ENCODE measurements around the gene ABCA2.
"Not testable (repeated sequence)": the region's sequence is repeated elsewhere in the genome, so short reads cannot be mapped to it uniquely, and the experiment has no call there.

Gene ABCA2

DNA sequence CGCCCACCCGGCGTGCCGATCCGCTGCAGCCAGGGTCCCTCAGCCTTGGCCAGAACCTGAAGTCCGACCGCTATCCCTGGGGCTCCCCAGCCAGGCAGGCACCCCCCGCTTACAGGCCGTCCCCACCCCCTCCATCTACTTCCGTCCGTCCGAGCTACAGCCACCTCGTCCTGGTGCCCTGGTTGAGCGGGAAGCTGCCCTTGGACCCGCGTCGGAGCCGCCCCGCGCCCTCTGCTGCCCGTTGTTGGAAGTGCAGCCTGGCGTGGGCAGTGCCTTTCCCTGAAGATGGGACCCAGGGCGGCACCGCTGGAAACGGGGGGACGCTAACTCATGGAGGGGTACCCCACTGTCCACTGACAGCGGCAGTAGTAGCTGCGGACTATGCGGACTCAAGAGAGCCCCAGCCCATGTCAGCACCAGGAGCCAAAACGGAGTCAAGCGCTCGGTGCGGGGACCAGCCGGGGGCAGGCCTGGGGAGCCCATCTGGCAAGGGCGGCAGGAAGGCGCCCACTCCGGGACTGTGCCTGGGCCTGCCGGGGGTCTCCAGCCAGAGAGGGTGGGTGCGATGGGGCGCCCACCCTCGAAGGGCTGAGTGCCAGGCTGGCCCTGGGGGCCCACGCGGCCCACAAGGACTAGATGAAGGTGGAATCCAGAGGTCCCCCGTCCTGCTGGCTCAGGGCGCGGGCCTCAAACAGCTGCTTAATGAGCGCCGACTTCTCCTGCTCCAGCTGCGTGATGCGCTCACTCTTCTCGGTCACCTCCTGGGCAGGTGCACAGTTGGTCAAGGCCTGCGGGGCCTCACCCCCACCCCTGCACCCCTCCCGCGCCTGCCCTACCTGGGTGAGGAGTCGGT is 36.2 kb upstream of the ABCA2 start:
- no peak for DNase-seq

DNA sequence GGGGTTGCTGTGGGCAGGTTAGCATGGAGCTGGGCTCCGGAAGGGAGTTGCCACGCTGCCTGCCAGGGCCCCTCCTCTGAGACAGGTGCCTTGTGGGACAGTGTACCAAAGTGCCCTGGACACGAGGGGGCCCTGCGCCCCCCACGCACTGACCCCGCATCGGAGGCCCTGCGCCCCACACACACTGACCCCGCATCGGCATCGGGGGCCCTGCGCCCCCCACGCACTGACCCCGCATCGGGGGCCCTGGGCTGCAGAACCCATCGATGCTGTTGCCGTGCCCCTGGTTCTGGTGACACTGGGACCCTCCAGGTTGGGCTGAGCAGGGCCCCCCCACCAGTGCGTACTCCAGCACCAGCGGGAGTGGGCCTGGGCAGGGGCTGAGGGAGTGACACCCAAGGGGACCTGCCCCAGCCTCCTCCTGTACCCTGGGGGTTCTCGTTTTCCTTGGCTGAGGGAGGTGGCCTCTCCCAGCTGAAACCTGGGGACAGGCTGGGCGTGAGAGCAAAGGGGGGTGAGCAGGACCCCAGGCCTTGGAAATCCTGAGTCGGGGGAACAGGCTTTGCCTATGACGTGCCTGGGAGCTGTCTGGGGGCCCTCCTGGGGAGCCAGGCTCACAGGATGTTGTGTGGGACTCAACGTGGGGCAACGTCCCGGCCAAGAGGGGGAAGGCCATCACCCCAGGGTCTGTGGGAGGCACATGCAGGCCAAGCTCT is 35.4 kb upstream of the ABCA2 start:
- no peak for DNase-seq

DNA sequence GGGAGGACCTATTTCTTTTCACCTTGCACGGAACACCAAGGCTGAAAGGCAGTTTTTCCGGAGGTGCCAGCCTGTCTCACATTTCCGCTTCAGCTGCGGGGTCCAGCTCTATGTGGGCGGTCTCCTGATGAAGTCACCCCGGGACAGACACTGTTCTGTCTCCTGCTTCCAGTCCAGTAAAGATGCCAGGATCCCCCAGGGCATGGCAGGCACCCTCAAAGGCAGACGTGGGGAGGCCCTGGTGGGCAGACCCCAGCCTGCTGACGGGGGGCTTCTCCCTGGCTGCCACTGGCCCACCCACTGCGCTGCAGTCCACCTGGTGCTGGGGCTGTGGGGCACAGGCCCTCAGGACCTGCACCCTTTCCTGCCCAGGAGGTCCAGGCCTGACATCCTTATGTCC is 34.8 kb upstream of the ABCA2 start:
- DNase-seq, result not testable (repeated sequence)

DNA sequence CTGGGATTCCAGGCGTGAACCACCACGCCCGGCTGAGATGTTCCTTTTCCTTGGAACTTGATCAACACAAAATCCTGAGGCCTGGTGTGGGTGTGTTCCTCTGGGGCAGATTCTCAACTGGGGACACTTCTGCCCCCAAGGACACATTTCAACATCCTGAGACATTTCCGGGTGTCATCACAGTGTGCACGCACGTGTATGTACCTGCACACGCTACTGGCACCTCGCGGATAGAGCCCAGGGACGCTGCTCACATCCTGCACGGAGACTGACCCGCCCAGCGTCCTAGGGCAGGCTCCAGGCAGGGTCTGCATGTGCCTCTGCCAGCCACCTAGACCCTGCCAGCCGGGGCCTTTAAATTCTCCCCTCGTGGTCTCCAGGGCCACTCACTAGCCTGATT is 34.3 kb upstream of the ABCA2 start:
- no peak for DNase-seq

DNA sequence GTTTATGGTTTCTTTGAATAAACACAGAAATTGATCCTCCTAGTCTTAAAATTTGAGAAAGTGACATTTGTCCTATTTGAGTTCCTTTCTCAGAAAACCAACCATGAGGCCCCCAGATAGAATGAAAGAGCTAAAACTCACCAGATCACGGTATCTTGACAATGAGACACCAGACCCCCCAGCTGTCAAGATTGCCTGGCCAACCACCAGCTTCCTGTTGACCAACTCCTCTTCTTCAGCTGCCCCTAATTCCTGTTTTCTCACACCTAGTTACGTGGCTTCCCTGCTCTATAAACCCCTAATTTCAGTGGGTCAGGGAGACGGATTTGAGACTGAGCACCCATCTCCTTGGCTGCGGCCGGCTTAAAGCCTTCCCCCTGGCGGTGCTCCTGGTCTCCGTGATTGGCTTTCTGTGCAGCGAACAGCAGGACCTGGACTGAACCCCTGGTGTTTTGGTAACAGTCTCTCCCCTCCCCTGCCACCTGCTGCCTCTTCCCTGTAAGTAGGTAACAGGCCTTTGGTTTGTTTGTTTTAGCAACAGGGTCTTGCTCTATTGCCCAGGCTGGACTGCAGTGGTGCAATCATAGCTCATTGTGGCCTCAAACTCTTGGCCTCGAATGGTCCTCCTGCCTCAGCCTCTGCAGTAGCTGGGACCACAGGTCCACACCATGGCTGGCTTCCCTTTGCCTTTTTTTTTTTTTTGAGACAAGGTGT is 30.6 kb upstream of the ABCA2 start:
- DNase-seq, result no peak

DNA sequence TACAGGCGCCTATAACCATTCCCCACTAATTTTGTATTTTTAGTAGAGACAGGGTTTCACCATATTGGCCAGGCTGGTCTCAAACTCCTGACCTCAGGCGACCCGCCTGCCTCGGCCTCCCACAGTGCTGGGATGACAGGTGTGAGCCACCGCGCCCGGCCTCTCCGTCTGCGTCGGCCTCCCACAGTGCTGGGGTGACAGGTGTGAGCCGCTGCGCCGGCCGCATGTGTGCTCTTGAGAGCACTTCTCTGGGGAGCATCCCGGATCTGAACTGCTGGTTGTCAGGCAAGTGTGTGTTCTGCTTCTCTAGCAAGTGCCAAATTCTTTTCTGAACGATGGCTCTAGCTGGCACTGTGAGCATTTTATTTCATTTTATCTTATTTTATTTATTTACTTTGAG is 29.5 kb upstream of the ABCA2 start:
- DNase-seq, result no peak

DNA sequence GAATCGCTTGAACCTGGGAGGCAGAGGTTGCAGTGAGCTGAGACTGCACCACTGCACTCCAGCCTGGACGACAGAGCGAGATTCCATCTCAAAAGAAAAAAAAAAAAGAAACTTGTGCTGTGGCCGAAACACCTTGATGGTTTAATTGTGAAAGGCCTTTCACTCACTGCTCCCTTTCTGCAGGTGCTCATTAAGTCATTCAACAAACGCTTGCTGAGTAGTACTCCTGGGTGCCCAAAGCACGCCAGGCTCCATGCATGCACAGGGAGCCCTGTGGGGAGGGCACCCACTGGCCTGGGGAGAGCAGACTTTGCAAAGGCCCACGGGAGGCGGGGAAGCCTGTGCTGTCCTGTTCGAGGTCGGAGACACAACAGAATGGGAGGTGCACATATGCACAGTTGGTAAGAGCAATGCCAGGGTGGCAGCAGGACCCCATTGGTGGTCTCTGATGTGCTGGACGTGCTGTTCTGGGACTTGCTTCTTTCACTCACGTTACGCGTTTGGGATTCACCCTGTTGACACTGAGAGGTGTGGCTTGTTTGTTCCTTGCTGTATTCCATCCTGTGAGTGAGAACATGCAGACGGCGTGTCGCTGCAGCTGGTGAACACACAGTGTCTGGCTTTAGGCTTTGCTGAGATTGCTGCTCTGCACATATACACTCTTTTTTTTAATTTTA is 28.8 kb upstream of the ABCA2 start:
- DNase-seq, result no peak

DNA sequence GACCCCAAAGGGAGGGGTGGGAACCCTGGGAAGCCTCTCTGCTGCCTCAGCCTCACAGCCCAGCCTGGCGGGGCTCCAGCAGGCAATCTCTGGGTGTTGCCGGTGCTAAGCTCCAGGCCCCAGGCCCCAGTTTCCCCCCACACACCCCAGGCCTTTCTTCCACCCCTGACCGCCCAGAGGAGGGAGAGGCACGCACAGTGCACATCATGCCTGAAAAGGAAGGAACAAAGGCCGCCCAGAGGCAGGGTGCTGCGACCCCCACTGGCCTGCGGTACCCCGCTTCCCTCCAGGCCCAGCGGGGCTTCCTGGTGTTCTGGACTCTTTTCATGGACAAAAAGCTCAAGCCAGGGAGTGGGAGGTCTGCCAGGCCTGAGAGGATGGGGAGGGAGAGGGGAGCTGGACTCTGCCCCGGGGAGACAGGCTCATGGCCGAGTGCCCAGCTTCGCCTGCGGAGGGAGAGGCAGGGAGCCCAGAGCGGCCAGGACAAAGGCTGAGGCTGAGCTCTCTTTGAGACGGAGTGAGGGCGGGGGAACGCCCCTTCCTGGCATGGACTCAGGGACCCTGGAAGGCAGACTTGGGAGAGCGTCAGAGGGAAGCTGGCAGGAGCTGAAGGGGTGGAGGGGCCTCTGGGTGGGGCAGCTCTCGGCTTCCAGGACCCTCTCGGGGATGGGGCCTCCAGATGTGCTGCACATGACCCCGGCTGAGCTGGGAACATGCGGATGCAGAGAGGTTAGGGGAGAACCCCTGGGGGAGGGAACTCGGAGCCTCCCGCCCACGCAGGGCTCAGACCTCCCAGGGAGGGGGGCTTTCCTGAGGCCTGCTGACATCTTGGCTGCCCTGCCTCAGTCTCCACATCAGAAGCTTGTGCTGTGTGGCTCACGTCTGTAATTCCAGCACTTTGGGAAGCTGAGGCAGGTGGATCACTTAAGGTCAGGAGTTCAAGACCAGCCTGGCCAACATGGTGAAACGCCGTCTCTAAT is 27.6 kb upstream of the ABCA2 start:
- DNase-seq, result no peak

DNA sequence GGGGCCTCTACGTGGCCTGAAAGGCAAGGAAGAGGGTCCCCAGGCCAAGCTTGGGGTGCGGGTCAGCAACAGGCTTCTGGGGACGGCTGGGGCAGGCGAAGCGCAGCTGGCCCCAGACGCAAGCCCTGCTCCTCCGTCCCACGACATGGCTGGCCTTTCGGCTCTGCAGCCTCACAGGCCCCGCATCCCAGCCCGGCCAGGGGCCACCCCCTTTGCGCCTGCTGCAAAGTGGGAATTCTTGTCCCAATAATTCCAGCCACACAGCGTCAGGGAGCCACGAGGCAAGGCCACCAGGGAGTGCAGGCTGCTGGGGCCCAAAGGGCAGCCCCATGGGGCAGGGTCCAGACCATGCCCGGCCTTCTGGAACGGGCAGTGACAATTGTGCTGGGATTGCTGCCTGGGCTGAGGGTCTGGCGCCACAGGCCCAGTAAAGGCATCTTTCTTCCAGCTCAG is 26.9 kb upstream of the ABCA2 start:
- no peak for DNase-seq

DNA sequence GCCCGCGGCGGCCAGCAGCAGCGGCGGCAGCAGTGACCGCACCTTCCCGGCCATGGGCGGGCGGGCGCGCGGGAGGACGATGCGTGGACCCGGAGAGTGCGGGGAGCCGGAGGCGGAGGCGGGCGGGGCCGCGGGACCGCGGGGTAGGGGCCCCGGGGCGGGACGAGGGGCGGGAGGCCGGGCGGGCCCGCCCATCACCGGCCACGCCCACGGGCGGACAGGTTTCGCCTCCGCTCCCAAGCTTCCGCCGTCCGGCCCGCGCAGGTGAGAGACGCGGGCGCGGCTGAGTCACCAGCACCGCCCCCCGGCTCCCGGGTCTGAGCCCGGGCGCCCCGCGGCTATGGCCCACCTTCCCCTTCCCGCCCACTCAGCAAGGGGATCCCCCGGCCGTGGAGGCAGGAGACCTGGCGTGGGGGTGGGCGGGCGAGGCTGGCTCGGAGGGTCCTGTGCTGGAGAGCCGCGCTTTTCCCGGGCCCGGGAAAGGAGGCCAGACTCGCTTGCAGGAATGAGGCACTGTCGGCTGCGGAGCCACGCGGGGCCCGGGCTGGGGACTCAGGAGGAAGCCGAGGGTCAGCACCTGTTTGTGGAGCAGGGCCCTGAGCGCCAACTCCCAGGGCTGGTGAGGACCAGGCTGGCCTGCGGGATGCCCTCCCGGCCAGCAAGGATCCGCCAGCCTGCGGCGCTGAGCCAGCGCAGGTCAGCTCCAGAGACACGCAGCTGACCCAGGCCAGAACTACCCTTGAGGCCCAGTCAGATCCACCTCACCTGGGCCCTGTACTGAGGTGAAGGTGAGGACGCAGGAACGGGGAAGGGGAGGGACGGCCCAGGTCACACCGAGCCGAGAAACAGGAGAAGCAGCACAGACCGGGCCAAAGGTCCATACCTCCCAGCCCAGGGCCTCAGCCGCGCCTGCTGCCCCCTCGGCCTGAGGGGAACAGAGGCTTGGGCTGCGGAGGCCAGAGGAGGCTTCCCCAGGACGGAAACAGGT is 26.2 kb upstream of the ABCA2 start, which contains the start of gene ENTPD2:
Gene ENTPD2, minus strand, starts transcription at position 118 of the 988 bp plus-strand sequence. Its CDS starts 64 bp downstream, at position 54.
- DNase-seq, result no peak

DNA sequence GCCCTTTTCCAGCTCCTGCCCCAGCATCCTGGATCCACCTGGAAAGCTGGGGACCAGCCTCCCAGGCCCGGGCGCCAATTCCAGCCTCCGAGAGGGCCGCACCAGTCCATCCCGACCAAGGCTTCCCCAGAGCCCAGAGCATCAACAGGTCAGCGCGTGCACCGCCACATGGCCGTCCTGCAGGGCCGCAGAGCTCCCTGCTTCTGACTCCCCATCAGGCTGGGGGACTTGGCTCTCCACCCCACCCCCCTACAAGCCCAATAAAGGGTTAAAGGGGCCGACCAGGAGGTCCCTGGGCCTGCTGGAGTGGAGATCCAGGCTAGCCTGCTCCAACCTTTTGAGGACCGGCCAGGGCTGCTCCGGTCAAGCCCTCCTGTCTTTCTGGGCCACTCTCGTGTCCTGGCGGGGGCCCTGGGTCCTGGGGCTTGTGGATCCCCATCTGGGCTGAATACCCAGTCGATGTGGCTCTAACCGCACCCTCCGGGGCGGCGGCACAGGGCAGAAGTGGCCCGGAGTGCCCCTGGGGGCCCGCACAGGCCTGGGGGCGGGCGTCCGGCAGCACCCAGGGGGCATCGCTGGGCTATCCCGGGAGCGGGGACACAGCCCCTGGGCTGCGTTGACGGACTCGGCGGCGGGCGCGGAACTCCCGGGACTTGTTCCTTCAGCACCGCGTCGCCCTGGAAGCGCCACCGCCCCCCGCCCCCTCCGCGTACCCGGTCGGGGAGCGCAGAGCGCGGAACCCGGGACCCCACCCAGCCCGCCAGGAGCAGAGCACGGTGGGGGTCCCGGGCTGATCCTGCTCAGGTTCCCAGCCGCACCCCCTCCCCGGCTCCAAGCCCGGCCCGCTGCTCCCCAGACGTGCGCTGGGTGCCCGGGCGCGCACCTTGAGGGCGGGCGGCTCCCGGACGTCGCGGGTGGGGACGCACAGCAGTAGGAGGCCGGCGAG is 25.2 kb upstream of the ABCA2 start:
- no peak for DNase-seq

DNA sequence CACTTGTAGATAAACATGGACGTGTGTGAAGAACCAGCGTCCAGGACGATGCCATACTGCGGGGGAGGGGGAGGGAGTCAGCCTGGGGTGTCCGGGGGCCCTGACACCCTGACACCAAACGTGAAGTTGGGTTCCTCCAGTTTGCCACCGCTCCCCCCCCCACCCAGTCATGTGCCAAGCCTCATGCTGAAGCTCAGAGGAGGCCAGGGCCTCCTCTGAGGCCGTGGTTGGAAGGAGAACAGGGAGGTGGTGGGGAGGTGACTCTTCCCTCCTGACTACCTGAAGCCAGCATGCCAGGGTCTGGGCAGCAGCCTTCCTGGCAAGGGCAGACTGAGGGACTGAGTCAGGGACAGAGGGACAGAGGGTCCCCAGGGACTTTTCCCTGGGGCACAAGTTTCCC is 24.3 kb upstream of the ABCA2 start:
- no peak for DNase-seq

DNA sequence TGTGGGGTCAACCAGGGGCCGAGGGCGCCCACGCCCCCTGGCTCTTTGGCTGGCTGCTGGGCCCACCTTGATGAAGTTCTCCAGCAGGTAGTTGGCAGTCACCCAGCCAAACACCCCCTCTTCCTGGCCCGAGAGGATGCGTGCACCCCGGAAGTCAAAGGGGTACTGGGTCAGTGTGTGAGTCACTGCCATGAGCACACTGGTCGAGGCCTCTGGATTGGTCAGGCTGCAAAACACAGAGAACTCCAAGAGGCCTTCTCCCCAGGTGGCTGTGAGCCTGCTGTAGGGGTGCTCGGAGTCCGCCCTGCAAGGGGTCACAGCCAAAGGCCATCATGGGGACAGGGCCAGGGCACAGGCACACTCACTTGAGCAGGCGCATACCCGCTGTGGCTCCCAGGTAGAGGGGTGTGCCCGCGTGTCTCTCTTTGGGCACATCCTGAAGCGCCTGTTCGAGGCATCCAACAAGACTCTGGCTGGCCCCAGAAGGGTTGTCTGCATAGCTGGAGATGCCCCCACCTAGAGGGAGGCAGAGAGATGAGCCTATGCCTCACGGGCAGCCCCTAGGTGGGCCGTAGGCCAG is 23.2 kb upstream of the ABCA2 start:
- no peak for DNase-seq

DNA sequence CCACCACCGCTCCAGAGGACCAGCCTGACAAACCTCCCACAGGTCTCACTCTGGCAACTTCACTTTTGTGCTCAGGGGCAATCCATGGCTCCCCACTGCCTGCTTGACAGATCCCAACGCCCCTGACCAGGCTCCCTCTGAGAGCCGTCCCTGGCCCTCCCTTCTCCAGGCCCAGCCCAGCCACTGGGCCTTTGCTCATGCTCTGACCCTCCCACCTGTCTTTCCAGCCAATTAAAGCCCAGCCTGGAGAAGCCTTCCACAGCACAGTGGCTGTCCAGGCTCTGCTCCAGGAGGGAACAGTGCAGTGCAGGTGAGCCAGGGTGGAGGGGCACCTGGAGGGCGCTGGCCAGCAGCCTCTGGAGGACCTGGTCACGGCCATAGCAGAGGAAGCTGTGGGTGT is 22.5 kb upstream of the ABCA2 start:
- DNase-seq, result no peak

DNA sequence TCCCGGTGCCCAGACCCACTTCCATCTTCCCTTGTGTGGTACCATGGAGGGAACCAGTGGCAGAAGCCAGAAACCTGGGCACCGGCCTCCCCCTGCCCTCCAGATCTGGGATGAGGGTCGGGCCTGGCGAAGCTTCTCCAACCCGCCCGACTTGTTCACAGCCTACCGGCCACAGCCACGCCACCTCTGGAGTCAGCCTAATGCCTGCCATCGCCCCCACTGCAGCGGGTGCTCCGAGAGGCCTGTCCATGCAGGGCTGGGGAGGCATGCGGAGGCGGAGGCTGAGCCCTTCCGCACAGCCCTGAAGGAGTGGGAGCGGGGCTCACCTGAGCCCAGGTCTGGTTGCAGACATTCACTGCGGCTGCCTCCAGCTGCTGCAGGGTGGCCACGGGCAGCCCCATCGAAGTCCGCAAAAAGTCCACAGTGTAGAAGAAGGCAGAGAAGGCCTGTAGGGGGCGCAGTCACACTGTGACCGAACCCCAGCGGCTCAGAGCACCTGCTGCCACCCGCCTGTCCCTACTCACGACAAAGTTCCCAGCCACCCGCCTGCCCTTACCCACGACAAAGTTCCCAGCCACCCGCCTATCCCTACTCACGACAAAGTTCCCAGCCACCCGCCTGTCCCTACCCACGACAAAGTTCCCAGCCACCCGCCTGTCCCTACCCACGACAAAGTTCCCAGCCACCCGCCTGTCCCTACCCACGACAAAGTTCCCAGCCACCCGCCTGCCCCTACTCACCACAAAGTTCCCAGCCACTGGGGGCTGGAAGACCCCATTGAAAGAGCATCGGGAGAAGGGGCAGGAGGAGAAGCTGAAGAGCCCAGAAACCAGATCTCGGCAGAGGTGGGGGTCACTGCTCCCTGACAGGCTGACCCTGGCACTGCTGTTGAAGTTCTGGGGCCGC is 21.8 kb upstream of the ABCA2 start:
- DNase-seq, result no peak

DNA sequence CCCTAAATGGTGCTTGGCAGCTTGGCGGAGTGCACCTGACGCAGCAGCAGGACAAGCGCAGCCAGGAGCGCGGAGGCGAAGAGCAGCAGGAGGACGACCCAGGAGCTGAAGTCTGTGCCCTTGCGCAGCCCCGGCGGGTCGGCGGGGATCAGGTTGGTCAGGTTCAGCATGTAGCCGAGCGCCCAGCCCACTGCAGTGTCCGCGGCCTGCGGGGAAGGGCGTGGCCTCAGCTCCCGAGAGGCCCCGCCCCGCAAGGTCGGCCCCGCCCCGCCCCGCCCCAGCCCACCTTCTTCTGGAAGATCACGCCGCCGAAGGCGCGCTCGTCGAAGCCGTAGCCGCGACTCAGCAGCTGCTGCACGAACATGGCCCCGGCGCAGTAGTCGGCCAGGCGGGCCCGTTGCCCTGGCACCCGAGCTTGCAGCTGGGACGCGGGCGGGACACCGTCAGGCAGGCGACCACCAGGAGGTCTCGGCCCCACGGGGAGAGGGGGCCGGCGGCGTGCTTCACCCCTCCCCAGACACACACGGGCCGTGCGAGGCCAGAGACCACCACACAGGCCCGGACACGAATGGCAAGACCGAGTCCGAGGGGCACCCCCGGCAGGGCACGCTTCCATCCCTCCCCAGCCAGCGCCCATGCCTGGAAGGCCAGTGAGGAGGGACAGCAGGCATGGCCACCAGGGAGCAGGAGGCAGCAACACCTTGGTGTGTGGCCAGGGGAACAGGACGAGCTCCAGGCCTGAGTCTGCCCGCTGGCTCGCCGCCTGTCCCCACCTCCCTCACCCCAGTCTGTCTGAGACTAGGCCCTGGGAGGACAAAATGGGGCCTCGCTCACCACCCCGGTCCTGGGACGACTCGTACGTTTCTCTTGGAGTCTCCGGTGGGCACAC is 20.9 kb upstream of the ABCA2 start:
- no peak for DNase-seq

Measured in NCI-H2227 treated with DMSO at 0.1 percent for 48 hours (cell line).